Choroid plexus epithelial cell (primary cell): ENCODE data around the gene PECR.

Source experiments
- DNase-seq: peaks from one replicate; pipeline ENCODE4 v3.0.0-alpha.2; 2010; ENCODE audit warnings: low read depth
- H3K4me3 ChIP-seq: 2 replicates; pipeline ENCODE4 v1.5.1; 2011; ENCODE audit warnings: low read depth, mild to moderate bottlenecking, control low read depth, low read length, moderate library complexity
- CTCF ChIP-seq: conservative IDR thresholded peaks from 2 replicates; pipeline ENCODE4 v1.5.1; 2011; ENCODE audit warnings: low read depth, mild to moderate bottlenecking, control low read depth, inconsistent platforms, low read length, moderate library complexity

PECR gene

GRCh38 chr2:216107760-216108159 is 26.2 kb upstream of the PECR start:
- no peak for DNase-seq
- no peak overlapping the region for H3K4me3 ChIP-seq
- no peak for TF ChIP-seq CTCF

- DNase-seq: no peak
Measured at GRCh38 chr2:216107320-216107719, 25.7 kb upstream of the PECR start.

GRCh38 chr2:216104691-216105090 is 23.1 kb upstream of the PECR start:
- DNase-seq: no peak

More at GRCh38 chr2:216107320-216107719, 25.7 kb upstream of the PECR start:
- H3K4me3 ChIP-seq: no peak overlapping the region
- TF ChIP-seq CTCF: no peak

GRCh38 chr2:216103213-216103612 is 21.6 kb upstream of the PECR start:
- H3K4me3 ChIP-seq: no peak overlapping the region
- TF ChIP-seq CTCF: no peak
- no peak for DNase-seq

More at GRCh38 chr2:216104691-216105090, 23.1 kb upstream of the PECR start:
- H3K4me3 ChIP-seq: no peak overlapping the region
- no peak for TF ChIP-seq CTCF

GRCh38 chr2:216101109-216101508 is 19.5 kb upstream of the PECR start:
- no peak for DNase-seq
- TF ChIP-seq CTCF: no peak
- no peak overlapping the region for H3K4me3 ChIP-seq

- DNase-seq: no peak
- no peak for TF ChIP-seq CTCF
- H3K4me3 ChIP-seq: no peak overlapping the region
Measured at GRCh38 chr2:216098421-216099334, 17.1 kb upstream of the PECR start.

- no peak for DNase-seq
- no peak overlapping the region for H3K4me3 ChIP-seq
- no peak for TF ChIP-seq CTCF
Measured at GRCh38 chr2:216094701-216095100, 13.1 kb upstream of the PECR start.
